Caco-2 (cell line): Measurements from ENCODE around the gene ELL2. TPM values are rescaled to one million over a fixed set of nuclear protein-coding genes. Genes with fewer than 3 reads are reported as not detected.

ENCODE experiments used
- BruUV-seq: library from RNA; stranded (reverse); fragments of 400-500 nt; replicated peaks from 2 replicates; lab custom pipeline; 2021; lab: Mats Ljungman, UMichigan
- CTCF ChIA-PET: fragments of 300-600 bp; sonication (Branson Sonifier 250); formaldehyde crosslinking; loops from one replicate; lab custom pipeline; 2022; ENCODE audit warnings: antibody characterized with exemption; lab: Charles Lee
- POLR2A ChIA-PET: fragments of 300-600 bp; sonication (Branson Sonifier 250); formaldehyde crosslinking; loops from one replicate; lab custom pipeline; 2022; ENCODE audit warnings: antibody characterized with exemption; lab: Charles Lee
- DNase-seq, 2 experiments: peaks; one replicate each; pipeline versions ENCODE4 v3.0.0 to v3.0.0-alpha.2; 2020 to 2022
- H3K27me3 ChIP-seq: replicated peaks from 2 replicates; pipeline ENCODE4 v1.6.0; 2011; ENCODE audit warnings: low read length; ENCODE audit not compliant: control insufficient read depth, insufficient read depth
- H3K36me3 ChIP-seq: 2 replicates; pipeline ENCODE4 v1.5.1; 2011; ENCODE audit warnings: low read length; ENCODE audit not compliant: control insufficient read depth, insufficient read depth
- H3K4me1 ChIP-seq: fragments of 250-450 bp; sonication (Bioruptor Pico); 2 replicates; pipeline ENCODE4 v1.5.1; 2020; ENCODE audit warnings: mild to moderate bottlenecking
- H3K4me3 ChIP-seq: 2 replicates; pipeline ENCODE4 v1.5.1; 2011; ENCODE audit warnings: low read depth, mild to moderate bottlenecking, control low read depth, low read length
- H3K9me3 ChIP-seq: fragments of 250-450 bp; sonication (Bioruptor Pico); 2 replicates; pipeline ENCODE4 v1.5.1; 2020; ENCODE audit warnings: mild to moderate bottlenecking, moderate library complexity
- H3K27ac Mint-ChIP-seq: one replicate; pipeline ENCODE4 v1.8.0; 2022; ENCODE audit warnings: mixed read lengths; ENCODE audit not compliant: unreplicated experiment
- H3K27me3 Mint-ChIP-seq: one replicate; pipeline ENCODE4 v1.8.0; 2022; ENCODE audit warnings: mixed read lengths; ENCODE audit not compliant: insufficient read depth, unreplicated experiment
- H3K36me3 Mint-ChIP-seq: one replicate; pipeline ENCODE4 v1.8.0; 2022; ENCODE audit warnings: mild to moderate bottlenecking, mixed read lengths; ENCODE audit not compliant: insufficient read depth, unreplicated experiment
- H3K4me1 Mint-ChIP-seq: one replicate; pipeline ENCODE4 v1.8.0; 2022; ENCODE audit warnings: low read depth, mixed read lengths; ENCODE audit not compliant: unreplicated experiment
- H3K4me3 Mint-ChIP-seq: one replicate; pipeline ENCODE4 v1.8.0; 2022; ENCODE audit warnings: mild to moderate bottlenecking, moderate library complexity, mixed read lengths; ENCODE audit not compliant: unreplicated experiment
- H3K9me3 Mint-ChIP-seq: one replicate; pipeline ENCODE4 v1.8.0; 2022; ENCODE audit warnings: mixed read lengths; ENCODE audit not compliant: unreplicated experiment
- intact Hi-C: fragments of 100-400 bp; cut with micrococcal nuclease; formaldehyde crosslinking; loops from one replicate; pipeline ENCODE4 v1.10.0; 2022; ENCODE audit not compliant: unreplicated experiment
- total RNA-seq: library from RNA; stranded (reverse); gene quantifications from 2 replicates; pipeline ENCODE4 v1.2.3, GENCODE V29; 2022
- TF ChIP-seq, protein P1 (sequence below), 2 experiments: fragments of 200-600 bp in 1 of 2; IDR thresholded peaks; 1 replicate in 1 of 2; 2 replicates in 1 of 2; pipeline versions ENCODE4 v1.5.1 to v1.8.0; 2011 to 2022; ENCODE audit warnings: antibody characterized with exemption in 1 of 2, control low read depth in 1 of 2, inconsistent platforms in 1 of 2, low read depth in 1 of 2, low read length in 1 of 2, mild to moderate bottlenecking in 1 of 2, moderate library complexity in 1 of 2; ENCODE audit not compliant: insufficient read depth in 1 of 2, severe bottlenecking in 1 of 2, unreplicated experiment in 1 of 2

Gene ELL2
- total RNA-seq, 1 experiment from 2014 or later = 81.0 TPM

DNA sequence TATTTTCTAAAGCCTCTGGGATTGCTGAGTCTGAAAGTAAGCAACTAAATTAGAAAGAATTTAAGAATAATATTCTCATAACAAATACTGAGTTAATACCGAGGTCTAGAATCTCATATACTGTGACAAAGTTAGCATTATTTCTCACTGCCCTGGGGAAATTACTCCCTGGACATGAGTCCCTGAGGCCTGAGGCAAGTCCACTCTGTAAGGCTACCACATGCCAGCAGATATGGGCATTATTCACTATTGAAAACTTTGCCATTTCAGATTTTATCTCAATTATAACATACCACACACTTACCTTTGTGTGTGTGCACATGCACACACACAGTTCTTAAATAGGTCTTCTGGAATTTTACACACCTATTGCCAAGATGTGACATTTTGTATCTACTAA lies 22.9 kb downstream of the ELL2 start:
- H3K36me3 ChIP-seq = peaks cover 1% of the 10 kb centered on the region
- peaks cover 20% of the 10 kb centered on the region for H3K36me3 Mint-ChIP-seq

DNA sequence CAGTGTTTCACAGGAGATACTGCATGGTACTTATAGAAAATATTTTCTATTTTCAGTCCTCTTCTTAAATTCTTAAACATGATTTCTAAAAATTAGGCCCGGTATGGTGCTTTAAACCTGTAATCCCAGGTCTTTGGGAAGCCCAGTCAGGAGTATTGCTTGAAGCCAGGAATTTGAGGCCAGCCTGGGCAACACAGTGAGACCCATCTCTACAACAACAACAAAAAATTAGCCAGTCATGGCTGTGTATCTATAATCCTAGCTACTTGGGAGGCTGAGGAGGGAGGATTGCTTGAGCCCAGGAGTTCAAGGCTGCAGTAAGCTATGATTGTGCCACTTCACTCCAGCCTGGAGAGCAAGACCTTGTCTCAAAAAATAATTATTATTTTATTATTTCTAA lies 23.3 kb downstream of the ELL2 start:
- Mint-ChIP-seq H3K9me3 (no peaks in the 10 kb centered on the region), H3K36me3 (peaks cover 20% of the 10 kb centered on the region), H3K4me3 (no peak overlapping the region), H3K27me3 (no peaks in the 10 kb centered on the region), H3K27ac (no peak overlapping the region), H3K4me1 (peaks cover 22% of the 10 kb centered on the region)
- peaks cover 18% of the 10 kb centered on the region for H3K4me1 ChIP-seq
- BruUV-seq = no TSS peak
- H3K4me3 ChIP-seq = no peak overlapping the region
- intact Hi-C loops = no loop called here
- TF ChIP-seq, protein P1, sequence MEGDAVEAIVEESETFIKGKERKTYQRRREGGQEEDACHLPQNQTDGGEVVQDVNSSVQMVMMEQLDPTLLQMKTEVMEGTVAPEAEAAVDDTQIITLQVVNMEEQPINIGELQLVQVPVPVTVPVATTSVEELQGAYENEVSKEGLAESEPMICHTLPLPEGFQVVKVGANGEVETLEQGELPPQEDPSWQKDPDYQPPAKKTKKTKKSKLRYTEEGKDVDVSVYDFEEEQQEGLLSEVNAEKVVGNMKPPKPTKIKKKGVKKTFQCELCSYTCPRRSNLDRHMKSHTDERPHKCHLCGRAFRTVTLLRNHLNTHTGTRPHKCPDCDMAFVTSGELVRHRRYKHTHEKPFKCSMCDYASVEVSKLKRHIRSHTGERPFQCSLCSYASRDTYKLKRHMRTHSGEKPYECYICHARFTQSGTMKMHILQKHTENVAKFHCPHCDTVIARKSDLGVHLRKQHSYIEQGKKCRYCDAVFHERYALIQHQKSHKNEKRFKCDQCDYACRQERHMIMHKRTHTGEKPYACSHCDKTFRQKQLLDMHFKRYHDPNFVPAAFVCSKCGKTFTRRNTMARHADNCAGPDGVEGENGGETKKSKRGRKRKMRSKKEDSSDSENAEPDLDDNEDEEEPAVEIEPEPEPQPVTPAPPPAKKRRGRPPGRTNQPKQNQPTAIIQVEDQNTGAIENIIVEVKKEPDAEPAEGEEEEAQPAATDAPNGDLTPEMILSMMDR (IDR thresholded peaks at IDR 0.05; ENCODE audit: insufficient read depth in 1 of 2, low read depth in 1 of 2, low read length in 1 of 2, severe bottlenecking in 1 of 2, unreplicated experiment in 1 of 2) = no peak
- peaks cover 1% of the 10 kb centered on the region for H3K36me3 ChIP-seq
- H3K27me3 ChIP-seq = no peaks in the 10 kb centered on the region
- no peak for DNase-seq
- ChIA-PET POLR2A (no interaction called here), CTCF (no interaction called here)
- no peaks in the 10 kb centered on the region for H3K9me3 ChIP-seq

More for the DNA sequence above, 22.9 kb downstream of the ELL2 start:
- intact Hi-C loops = no loop called here
- H3K4me1 ChIP-seq = peaks cover 18% of the 10 kb centered on the region
- ChIA-PET POLR2A (no interaction called here), CTCF (no interaction called here)
- Mint-ChIP-seq H3K4me3 (no peak overlapping the region), H3K9me3 (no peaks in the 10 kb centered on the region), H3K27me3 (no peaks in the 10 kb centered on the region), H3K4me1 (peaks cover 22% of the 10 kb centered on the region), H3K27ac (no peak overlapping the region)
- no peak for DNase-seq
- no peaks in the 10 kb centered on the region for H3K9me3 ChIP-seq
- no peak overlapping the region for H3K4me3 ChIP-seq
- TF ChIP-seq, protein P1 (IDR thresholded peaks at IDR 0.05; ENCODE audit: insufficient read depth in 1 of 2, low read depth in 1 of 2, low read length in 1 of 2, severe bottlenecking in 1 of 2, unreplicated experiment in 1 of 2) = no peak
- BruUV-seq = no TSS peak
- H3K27me3 ChIP-seq = no peaks in the 10 kb centered on the region

DNA sequence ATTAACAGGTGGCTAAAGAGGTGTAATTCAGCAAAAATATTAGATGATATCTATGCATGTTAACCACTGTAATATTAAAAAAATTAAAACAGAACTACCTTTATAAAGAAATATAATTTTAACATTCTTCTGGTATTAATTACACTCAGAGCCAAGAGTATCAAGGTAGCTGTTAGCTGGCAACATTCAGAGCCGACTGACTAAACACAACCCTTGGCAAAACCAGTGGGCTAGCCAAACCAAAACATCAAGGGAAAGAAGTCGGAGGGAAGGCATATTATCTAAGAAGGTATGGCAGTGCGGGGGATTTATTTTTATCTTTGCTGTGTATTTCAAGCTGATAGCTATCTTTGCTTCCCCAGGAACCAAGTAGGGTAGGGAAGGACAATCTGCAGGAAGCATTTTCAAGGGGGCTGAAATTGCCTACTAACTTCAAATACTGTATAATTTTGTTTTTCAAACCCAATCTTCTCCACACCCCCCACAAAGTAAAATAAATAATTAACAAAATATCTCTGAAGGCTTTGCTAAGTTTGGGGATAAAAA lies 24.0 kb downstream of the ELL2 start:
- no peak for DNase-seq
- no peaks in the 10 kb centered on the region for H3K9me3 Mint-ChIP-seq
- no peak overlapping the region for H3K27ac Mint-ChIP-seq
- POLR2A ChIA-PET = no interaction called here
- CTCF ChIA-PET = no interaction called here
- H3K27me3 Mint-ChIP-seq = no peaks in the 10 kb centered on the region
- Histone ChIP-seq H3K4me1 (peaks cover 18% of the 10 kb centered on the region), H3K27me3 (no peaks in the 10 kb centered on the region), H3K4me3 (no peak overlapping the region), H3K36me3 (peaks cover 1% of the 10 kb centered on the region), H3K9me3 (no peaks in the 10 kb centered on the region)
- intact Hi-C loops = no loop called here
- H3K4me3 Mint-ChIP-seq = no peak overlapping the region
- TF ChIP-seq, protein P1 (IDR thresholded peaks at IDR 0.05; ENCODE audit: insufficient read depth in 1 of 2, low read depth in 1 of 2, low read length in 1 of 2, severe bottlenecking in 1 of 2, unreplicated experiment in 1 of 2) = no peak
- no TSS peak for BruUV-seq
- H3K4me1 Mint-ChIP-seq = peaks cover 22% of the 10 kb centered on the region
- peaks cover 20% of the 10 kb centered on the region for H3K36me3 Mint-ChIP-seq
